ENCODE measurements around the gene ATN1.

The ATN1 gene

GRCh38 chr12:6928703-6929407 lies 1.1 kb downstream of the ATN1 start (continued):
- TF ChIP-seq ZNF692 (tag by site-specific recombination; IDR thresholded peaks at IDR 0.05) = no peak; the same call in 1 of the 2 replicates
- TF ChIP-seq ZBTB21 (tag by site-specific recombination; IDR thresholded peaks at IDR 0.05) = 0 out of 2 replicates have a peak, but pooled peaks have one; percentile 14
- no peak for TF ChIP-seq ZNF146 (tag by site-specific recombination; IDR thresholded peaks at IDR 0.05)
- TF ChIP-seq HOXA7 (CRISPR knock-in tag; IDR thresholded peaks at IDR 0.05; ENCODE audit: borderline replicate concordance) = no peak
- TF ChIP-seq ZNF621 (tag by site-specific recombination; IDR thresholded peaks at IDR 0.05) = no peak
- TF ChIP-seq ZNF324 (tag by site-specific recombination; IDR thresholded peaks at IDR 0.05) = no peak
- no peak for TF ChIP-seq ZBTB17 (tag by site-specific recombination; IDR thresholded peaks at IDR 0.05)
- no peak for TF ChIP-seq MEIS1 (CRISPR knock-in tag; IDR thresholded peaks at IDR 0.05; ENCODE audit: borderline replicate concordance)
- TF ChIP-seq ZNF24 (tag by site-specific recombination; IDR thresholded peaks at IDR 0.05) = no peak
- peak; percentile 96 for TF ChIP-seq ZBTB20 (tag by site-specific recombination; IDR thresholded peaks at IDR 0.05)
- TF ChIP-seq ZNF561 (tag by site-specific recombination; IDR thresholded peaks at IDR 0.05; ENCODE audit: borderline replicate concordance) = no peak
- no peak for TF ChIP-seq ZNF529 (tag by site-specific recombination; IDR thresholded peaks at IDR 0.05; ENCODE audit: insufficient replicate concordance)
- no peak for TF ChIP-seq ZNF311 (tag by site-specific recombination; IDR thresholded peaks at IDR 0.05; ENCODE audit: borderline replicate concordance)
- no peak for TF ChIP-seq ZNF664 (tag by site-specific recombination; IDR thresholded peaks at IDR 0.05)
- peak; percentile 46 for TF ChIP-seq ZNF341 (tag by site-specific recombination; IDR thresholded peaks at IDR 0.05; ENCODE audit: low read depth)
- TF ChIP-seq SCRT2 (tag by site-specific recombination; IDR thresholded peaks at IDR 0.05) = no peak
- TF ChIP-seq ZNF214 (tag by site-specific recombination; IDR thresholded peaks at IDR 0.05; ENCODE audit: borderline replicate concordance) = no peak
- TF ChIP-seq ZBTB8A (tag by site-specific recombination; IDR thresholded peaks at IDR 0.05) = no peak
- no peak for TF ChIP-seq ZNF449 (tag by site-specific recombination; IDR thresholded peaks at IDR 0.05)
- TF ChIP-seq ZFP37 (tag by site-specific recombination; IDR thresholded peaks at IDR 0.05) = no peak; the same call in 1 of the 2 replicates
- no peak for TF ChIP-seq SP2 (tag by site-specific recombination; IDR thresholded peaks at IDR 0.05)
- TF ChIP-seq ZNF776 (tag by site-specific recombination; IDR thresholded peaks at IDR 0.05; ENCODE audit: borderline replicate concordance) = no peak
- TF ChIP-seq ZNF292 (tag by site-specific recombination; IDR thresholded peaks at IDR 0.05; ENCODE audit: borderline replicate concordance, low read depth) = no peak
- TF ChIP-seq ZNF2 (tag by site-specific recombination; IDR thresholded peaks at IDR 0.05) = 0 out of 2 replicates have a peak, but pooled peaks have one; percentile 17
